Stimulated activated naive CD4-positive, alpha-beta T cell treated with Interleukin-2 at 50 U/mL for 16 hours (primary cell): ENCODE measurements around the gene NISCH.

Experiments used
- DNase-seq: peaks from one replicate; lab custom pipeline; 2025; lab: John Stamatoyannopoulos, UW

The NISCH gene

GRCh38 chr3:52435246-52436101 is 19.9 kb upstream of the NISCH start:
- no peak for DNase-seq

- no peak for DNase-seq
These were observed 18.8 kb upstream of the NISCH start for GRCh38 chr3:52436500-52437149.

GRCh38 chr3:52437326-52438103 is 17.9 kb upstream of the NISCH start:
- no peak for DNase-seq

GRCh38 chr3:52438104-52438376 is 17.4 kb upstream of the NISCH start:
- DNase-seq: no peak

GRCh38 chr3:52438579-52439425 is 16.6 kb upstream of the NISCH start:
- no peak for DNase-seq

- no peak for DNase-seq
These were observed 15.8 kb upstream of the NISCH start for GRCh38 chr3:52439426-52440248.

- DNase-seq: no peak
These were observed 15.2 kb upstream of the NISCH start for GRCh38 chr3:52440249-52440551.

- no peak for DNase-seq
These were observed 14.7 kb upstream of the NISCH start for GRCh38 chr3:52440671-52441070.

- DNase-seq: no peak
These were observed 14.2 kb upstream of the NISCH start for GRCh38 chr3:52441091-52441771.

- DNase-seq: no peak
These were observed 13.6 kb upstream of the NISCH start for GRCh38 chr3:52441772-52442332.

GRCh38 chr3:52442409-52443267 is 12.8 kb upstream of the NISCH start:
- no peak for DNase-seq

- DNase-seq: no peak
These were observed 12.2 kb upstream of the NISCH start for GRCh38 chr3:52443268-52443610.

- no peak for DNase-seq
These were observed 11.4 kb upstream of the NISCH start for GRCh38 chr3:52443791-52444687.

- DNase-seq: peak; percentile 68
These were observed 10.3 kb upstream of the NISCH start, which contains the start of gene SEMA3G for GRCh38 chr3:52444860-52445793. TSS of gene SEMA3G (minus strand) at chr3:52445103. CDS start at chr3:52445027, 76 bp downstream.

GRCh38 chr3:52446042-52446441 is 9.4 kb upstream of the NISCH start:
- DNase-seq: no peak

GRCh38 chr3:52446631-52447511 is 8.5 kb upstream of the NISCH start:
- DNase-seq: peak; percentile 55
